Skeletal muscle satellite cell (primary cell): ENCODE measurements around the gene DCUN1D4. TPM values are rescaled to one million over a fixed set of nuclear protein-coding genes. Genes with fewer than 3 reads are reported as not detected.
A peak's percentile ranks its signal among the peaks of the same experiment; 100 is the strongest.

Source experiments
- H3K27me3 ChIP-seq: 2 replicates; pipeline ENCODE4 v1.7.0; 2013; ENCODE audit warnings: low read length; ENCODE audit not compliant: control insufficient read depth, insufficient read depth
- H3K36me3 ChIP-seq: 2 replicates; pipeline ENCODE4 v1.7.0; 2013; ENCODE audit warnings: mild to moderate bottlenecking, control low read depth, low read length; ENCODE audit not compliant: insufficient read depth
- H3K4me1 ChIP-seq: 2 replicates; pipeline ENCODE4 v1.7.0; 2013; ENCODE audit warnings: low read length; ENCODE audit not compliant: control insufficient read depth, insufficient read depth
- H3K4me2 ChIP-seq: 2 replicates; pipeline ENCODE4 v1.7.0; 2013; ENCODE audit warnings: mild to moderate bottlenecking, low read length
- H3K4me3 ChIP-seq: 2 replicates; pipeline ENCODE4 v1.7.0; 2013; ENCODE audit warnings: low read length
- H3K9ac ChIP-seq: 2 replicates; pipeline ENCODE4 v1.7.0; 2013; ENCODE audit warnings: mild to moderate bottlenecking, low read depth, low read length, moderate library complexity
- H3K9me3 ChIP-seq: replicated peaks from 2 replicates; pipeline ENCODE4 v1.7.0; 2013; ENCODE audit warnings: mild to moderate bottlenecking, control low read depth, low read length
- total RNA-seq: library from RNA; depleted of rRNA; stranded (reverse); fragments of >200 nt; gene quantifications from 2 replicates; pipeline ENCODE4 v1.2.3, GENCODE V29; 2012; rRNA removed

DCUN1D4 gene
- 28.2 and 33.0 TPM in 2 replicates for total RNA-seq

DNA sequence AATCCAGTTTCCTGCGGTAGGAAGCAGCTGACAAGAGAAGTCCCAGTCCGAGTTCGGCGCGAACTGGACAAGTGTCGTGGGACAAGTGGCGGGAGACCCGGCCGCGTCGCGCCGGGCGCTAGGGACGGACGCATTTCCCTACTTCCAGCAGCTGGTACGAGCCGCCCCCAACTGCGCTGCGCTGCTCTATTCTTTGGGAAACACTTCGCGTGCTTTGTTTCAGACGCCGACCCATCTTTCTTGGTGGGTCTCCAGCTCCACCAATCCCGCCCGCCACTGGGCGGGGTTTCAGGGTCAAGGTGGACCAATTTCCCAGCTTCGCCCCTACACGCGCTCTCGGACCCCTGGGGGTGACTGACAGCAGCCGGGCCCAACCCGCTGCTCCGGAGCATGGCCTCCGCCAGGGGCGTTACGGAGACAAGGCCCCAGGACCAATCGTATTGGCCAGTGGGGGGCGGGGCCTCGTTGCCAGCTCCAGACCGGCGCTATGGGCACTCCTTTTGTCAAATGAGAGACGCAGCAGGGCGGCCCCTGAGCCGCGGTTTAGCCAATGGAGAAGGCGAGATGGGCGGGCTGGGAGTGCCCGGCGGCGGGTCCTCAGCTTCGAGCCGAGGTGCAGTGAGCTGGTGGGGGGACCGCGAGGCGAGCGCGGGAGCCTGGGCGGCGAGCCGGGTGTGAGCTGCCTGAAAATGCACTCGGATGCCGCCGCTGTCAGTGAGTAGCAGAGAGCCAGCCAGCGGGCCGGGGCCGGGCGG, at the start of gene DCUN1D4:
Gene DCUN1D4 (plus strand): TSS at position 600 of the 755 bp plus-strand sequence. CDS start 90 bp downstream, at position 690.
- peak within 1 kb of the TSS; percentile 94 for H3K4me2 ChIP-seq
- peak within 1 kb of the TSS; percentile 81 for H3K9ac ChIP-seq
- H3K9me3 ChIP-seq = no peaks in the 10 kb centered on the region
- peaks cover 32% of the 10 kb centered on the region for H3K4me1 ChIP-seq
- peaks cover 4% of the 10 kb centered on the region for H3K36me3 ChIP-seq
- no peaks in the 10 kb centered on the region for H3K27me3 ChIP-seq
- peak within 1 kb of the TSS; percentile 89 for H3K4me3 ChIP-seq

DNA sequence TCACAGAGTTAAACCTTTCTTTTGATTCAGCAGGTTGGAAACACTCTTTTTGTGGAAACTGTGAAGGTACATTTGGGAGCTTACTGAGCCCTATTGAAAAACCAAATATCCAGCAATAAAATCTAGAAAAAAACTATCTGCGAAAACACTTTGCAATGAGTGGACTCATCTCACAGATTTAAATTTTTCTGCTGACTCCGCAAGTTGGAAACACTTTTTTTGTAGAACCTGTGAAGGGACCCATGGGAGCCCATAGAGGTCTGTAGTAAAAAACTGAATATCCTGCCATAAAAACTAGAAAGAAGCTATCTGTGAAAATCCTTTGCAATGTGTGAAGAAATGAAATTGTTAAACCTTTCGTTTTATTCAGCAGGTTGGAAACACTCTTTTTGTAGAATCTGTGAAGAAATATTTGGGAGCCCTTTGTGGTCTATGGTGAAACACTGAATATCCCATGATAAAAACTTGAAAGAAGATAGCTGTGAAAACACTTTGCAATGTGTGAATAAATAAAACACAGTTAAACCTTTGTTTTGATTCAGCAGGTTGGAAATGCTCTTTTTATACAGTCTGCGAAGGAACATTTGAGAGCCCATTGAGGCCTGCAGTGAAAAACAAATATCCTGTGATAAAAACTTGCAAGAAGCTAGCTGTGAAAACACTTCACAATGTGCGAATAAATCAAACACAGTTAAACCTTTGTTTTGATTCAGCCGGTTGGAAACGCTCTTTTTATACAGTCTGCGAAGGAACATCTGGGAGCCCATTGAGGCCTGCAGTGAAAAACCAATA, 22.3 kb upstream of the DCUN1D4 start:
- Histone ChIP-seq H3K27me3 (no peaks in the 10 kb centered on the region), H3K9me3 (peaks cover 6% of the 10 kb centered on the region), H3K9ac (no peak overlapping the region), H3K36me3 (no peaks in the 10 kb centered on the region), H3K4me2 (no peak overlapping the region), H3K4me3 (no peak overlapping the region), H3K4me1 (no peaks in the 10 kb centered on the region)

DNA sequence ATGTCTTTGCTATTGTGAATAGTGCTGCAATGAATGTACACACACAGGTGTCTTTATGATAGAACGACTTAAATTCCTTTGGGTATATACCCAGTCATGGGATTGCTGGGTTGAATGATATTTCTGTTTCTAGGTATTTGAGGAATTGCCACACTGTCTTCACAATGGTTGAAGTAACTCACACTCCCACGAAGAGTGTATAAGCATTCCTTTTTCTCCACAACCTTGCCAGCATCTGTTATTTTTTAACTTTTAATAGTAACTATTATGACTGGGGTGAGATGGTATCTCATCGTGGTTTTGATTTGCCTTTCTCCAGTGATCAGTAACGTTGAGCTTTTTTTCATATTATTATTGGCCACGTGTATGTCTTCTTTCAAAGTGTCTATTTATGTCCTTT, 17.6 kb upstream of the DCUN1D4 start:
- Histone ChIP-seq H3K9ac (no peak overlapping the region), H3K9me3 (no peaks in the 10 kb centered on the region), H3K36me3 (no peaks in the 10 kb centered on the region), H3K4me1 (no peaks in the 10 kb centered on the region), H3K4me2 (no peak overlapping the region), H3K27me3 (peaks cover 7% of the 10 kb centered on the region), H3K4me3 (no peak overlapping the region)

DNA sequence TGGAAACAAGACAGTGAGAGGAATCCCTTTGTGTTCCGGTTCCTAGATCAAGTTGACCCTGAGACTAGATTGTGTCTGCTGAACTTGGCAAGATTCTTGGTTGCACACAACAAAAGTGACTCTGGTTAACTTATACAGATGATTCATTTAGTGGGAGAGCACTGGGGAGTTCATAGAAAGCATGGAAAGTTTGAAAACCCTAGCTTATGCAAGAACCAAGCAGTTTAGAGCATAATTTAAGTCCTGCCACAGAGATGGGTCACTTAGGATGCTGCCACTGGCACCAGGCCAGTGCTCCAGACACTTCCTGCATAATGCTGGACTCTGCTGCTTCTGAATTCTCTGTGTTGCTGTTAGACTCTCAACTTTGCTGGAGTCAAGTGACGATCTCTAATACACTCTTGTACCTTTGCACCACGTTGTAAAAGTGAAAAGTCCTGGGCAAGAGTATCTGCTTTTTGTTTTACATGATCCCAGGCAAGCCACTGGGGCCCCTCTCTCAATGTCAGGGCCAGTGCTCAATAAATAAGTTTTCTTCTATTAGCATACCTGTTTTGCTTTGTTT, 12.7 kb upstream of the DCUN1D4 start:
- H3K4me1 ChIP-seq = no peaks in the 10 kb centered on the region
- H3K27me3 ChIP-seq = peaks cover 7% of the 10 kb centered on the region
- H3K9me3 ChIP-seq = no peaks in the 10 kb centered on the region
- H3K36me3 ChIP-seq = no peaks in the 10 kb centered on the region
- no peak overlapping the region for H3K9ac ChIP-seq
- H3K4me3 ChIP-seq = no peak overlapping the region
- H3K4me2 ChIP-seq = no peak overlapping the region

DNA sequence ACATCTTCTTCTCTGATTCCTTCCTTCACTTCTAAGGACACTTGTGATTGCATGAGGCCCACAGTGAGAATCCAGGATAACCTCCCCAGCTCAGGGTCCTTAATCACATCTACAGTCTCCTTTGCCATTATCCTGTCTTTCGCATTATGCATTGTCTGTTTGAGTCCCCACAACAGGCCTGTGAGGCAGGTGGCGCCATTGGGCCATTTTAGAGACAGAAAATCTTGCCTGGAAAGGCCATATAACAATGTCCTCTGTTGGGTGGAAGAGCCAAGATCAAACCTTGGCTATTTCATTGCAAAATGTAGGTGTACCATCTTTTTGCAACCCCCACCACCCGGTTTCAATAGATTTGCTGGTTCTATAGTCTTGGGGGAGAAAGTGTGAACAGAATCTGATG, 11.8 kb upstream of the DCUN1D4 start:
- Histone ChIP-seq H3K27me3 (peaks cover 7% of the 10 kb centered on the region), H3K9ac (no peak overlapping the region), H3K4me1 (no peaks in the 10 kb centered on the region), H3K4me3 (no peak overlapping the region), H3K4me2 (no peak overlapping the region), H3K36me3 (no peaks in the 10 kb centered on the region), H3K9me3 (no peaks in the 10 kb centered on the region)

DNA sequence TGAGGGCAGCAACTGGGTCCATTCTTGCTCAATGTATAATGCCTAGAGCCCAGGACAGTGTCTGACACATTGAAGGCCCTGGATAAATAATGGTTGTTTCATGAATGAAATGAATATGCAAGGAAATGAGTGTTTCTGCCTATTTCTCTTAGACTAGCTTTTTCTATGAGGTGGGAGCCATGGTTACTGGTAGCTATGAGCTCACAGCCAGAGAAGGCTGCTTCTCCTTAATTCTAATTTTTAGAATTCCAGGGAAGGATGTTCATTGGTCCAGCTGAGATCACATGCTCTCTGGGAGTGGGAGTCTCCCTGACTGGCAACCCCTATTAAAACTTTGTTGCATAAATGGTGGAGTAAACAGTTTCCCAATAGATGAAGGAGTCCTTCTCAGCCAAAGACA, 9.7 kb upstream of the DCUN1D4 start:
- no peak overlapping the region for H3K4me2 ChIP-seq
- peaks cover 5% of the 10 kb centered on the region for H3K27me3 ChIP-seq
- no peaks in the 10 kb centered on the region for H3K9me3 ChIP-seq
- H3K9ac ChIP-seq = no peak overlapping the region
- H3K4me3 ChIP-seq = no peak overlapping the region
- no peaks in the 10 kb centered on the region for H3K36me3 ChIP-seq
- peaks cover 6% of the 10 kb centered on the region for H3K4me1 ChIP-seq

DNA sequence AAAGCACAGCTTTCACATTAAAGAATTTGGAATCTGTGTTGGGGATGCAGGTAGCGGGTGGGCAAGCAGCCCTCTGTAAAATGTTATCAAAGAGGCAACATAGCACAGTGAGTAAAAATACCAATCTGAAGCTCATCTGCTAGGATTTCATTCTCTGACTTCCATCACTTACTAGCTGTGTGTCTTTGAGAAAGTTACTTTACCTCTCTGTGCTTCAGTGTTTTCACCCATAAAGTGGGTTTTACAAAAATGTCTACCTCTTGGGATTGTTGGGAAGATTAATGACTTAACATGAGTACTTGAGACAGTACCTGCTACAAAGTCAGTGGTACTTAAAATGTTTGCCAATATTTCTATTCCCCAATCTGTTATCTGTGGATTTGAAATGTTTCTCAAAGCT, 7.9 kb upstream of the DCUN1D4 start:
- H3K27me3 ChIP-seq = no peaks in the 10 kb centered on the region
- no peak overlapping the region for H3K9ac ChIP-seq
- H3K9me3 ChIP-seq = no peaks in the 10 kb centered on the region
- H3K36me3 ChIP-seq = no peaks in the 10 kb centered on the region
- no peak overlapping the region for H3K4me3 ChIP-seq
- peaks cover 7% of the 10 kb centered on the region for H3K4me1 ChIP-seq
- no peak overlapping the region for H3K4me2 ChIP-seq

DNA sequence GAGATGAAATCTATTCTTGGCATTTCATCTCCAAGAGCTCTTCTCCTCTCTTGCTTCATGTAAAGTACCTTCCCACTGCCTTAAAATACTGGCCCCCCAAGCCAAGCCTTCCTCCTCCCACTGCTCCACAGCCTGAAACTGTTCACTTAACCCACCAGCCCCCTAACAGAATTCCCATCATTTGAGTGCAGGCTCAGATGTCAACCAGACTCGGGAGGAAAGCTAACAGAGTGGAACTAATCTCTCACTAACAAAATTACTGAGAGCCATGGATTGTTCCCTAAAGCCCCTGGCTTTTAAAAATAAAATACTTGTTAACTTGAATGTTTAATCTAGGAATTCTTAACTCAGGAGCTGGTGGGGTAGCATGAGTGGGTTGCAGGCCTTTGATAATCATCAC, 7.1 kb upstream of the DCUN1D4 start:
- no peaks in the 10 kb centered on the region for H3K9me3 ChIP-seq
- H3K4me2 ChIP-seq = no peak overlapping the region
- no peaks in the 10 kb centered on the region for H3K27me3 ChIP-seq
- H3K9ac ChIP-seq = no peak overlapping the region
- H3K36me3 ChIP-seq = no peaks in the 10 kb centered on the region
- H3K4me3 ChIP-seq = no peak overlapping the region
- H3K4me1 ChIP-seq = peaks cover 15% of the 10 kb centered on the region

DNA sequence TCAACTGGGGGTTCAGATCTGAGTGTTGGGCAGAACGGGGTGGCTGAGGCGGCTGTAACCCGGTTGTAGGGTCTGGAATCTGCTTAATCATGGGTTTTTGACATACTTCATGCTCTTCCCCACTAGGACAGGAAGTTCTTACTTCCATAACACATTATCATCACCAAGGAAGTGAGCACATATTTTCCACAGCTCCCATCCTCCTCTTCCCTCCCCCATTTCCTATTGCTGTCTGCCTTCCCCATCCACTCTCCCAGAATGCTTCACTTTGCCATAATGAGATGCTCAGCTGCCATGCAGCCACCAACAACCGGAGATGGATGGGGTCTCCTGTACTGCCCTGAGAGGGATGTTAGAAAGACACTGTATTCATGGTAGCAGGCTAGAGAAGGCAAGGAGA, 6.4 kb upstream of the DCUN1D4 start:
- Histone ChIP-seq H3K9me3 (no peaks in the 10 kb centered on the region), H3K4me2 (no peak overlapping the region), H3K9ac (no peak overlapping the region), H3K4me3 (no peak overlapping the region), H3K4me1 (peaks cover 19% of the 10 kb centered on the region), H3K27me3 (no peaks in the 10 kb centered on the region), H3K36me3 (no peaks in the 10 kb centered on the region)

DNA sequence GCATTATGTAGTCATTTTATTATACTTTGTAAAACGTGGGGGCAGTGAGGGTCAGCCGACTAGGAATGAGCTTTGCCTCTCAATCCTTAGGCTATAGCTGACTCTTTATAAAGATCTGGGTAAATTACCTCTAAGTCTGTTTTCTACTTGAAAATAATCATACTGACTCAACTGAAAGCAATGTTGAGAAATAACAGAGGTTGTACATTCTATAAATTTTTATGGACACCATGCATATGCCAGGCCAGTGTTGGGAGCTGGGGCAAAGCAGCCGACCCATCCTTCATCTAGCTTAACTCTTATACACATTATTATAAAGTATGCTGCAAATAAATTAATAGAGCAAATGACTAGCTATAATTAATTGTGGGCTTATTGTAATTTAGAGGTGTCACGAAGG, 2.2 kb upstream of the DCUN1D4 start:
- no peak overlapping the region for H3K9ac ChIP-seq
- peaks cover 33% of the 10 kb centered on the region for H3K4me1 ChIP-seq
- H3K27me3 ChIP-seq = no peaks in the 10 kb centered on the region
- H3K36me3 ChIP-seq = no peaks in the 10 kb centered on the region
- H3K9me3 ChIP-seq = no peaks in the 10 kb centered on the region
- no peak overlapping the region for H3K4me3 ChIP-seq
- peak overlapping the region; percentile 47 for H3K4me2 ChIP-seq

DNA sequence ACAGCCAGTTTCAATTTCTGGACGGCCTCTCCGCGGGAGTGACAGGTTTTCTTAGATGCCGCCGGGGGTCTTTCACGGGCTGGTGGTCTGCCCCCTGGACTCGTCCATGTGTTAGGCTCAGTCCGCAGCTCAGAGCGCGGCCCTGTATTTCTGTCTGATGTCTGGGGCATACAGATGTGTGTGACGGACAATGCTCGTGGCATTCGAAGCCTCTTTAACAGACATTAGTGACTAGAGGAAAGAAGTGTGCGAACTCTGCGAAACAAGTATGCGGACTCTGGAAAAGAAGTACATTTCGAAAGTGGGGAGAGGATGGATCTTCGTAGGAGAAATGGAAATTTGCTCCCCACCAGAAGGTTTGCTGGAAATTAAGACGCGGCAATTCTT, 793 bp upstream of the DCUN1D4 start:
- Histone ChIP-seq H3K9ac (peak overlapping the region; percentile 71), H3K4me3 (peak overlapping the region; percentile 89), H3K36me3 (peaks cover 4% of the 10 kb centered on the region), H3K4me2 (peak overlapping the region; percentile 94), H3K27me3 (no peaks in the 10 kb centered on the region), H3K4me1 (peaks cover 32% of the 10 kb centered on the region), H3K9me3 (no peaks in the 10 kb centered on the region)
